Testis (tissue), 3 donors: ENCODE data around the gene FGF21. TPM values are rescaled to one million over a fixed set of nuclear protein-coding genes. Genes with fewer than 3 reads are reported as not detected.
A peak's percentile ranks its signal among the peaks of the same experiment; 100 is the strongest.

ENCODE experiments used
- DNase-seq: peaks from one replicate; pipeline ENCODE4 v3.0.0-alpha.2; 2019
- H3K27ac ChIP-seq, 2 donors: fragments of 200-600 bp; sonication (generic); one replicate each; pipeline ENCODE4 v1.5.1; 2019
- H3K27me3 ChIP-seq: fragments of 200-600 bp; sonication (generic); one replicate; pipeline ENCODE4 v1.5.1; 2019
- H3K36me3 ChIP-seq: fragments of 200-600 bp; sonication (generic); one replicate; pipeline ENCODE4 v1.5.1; 2017; ENCODE audit warnings: low read depth; ENCODE audit errors: missing control alignments
- H3K4me1 ChIP-seq: fragments of 200-600 bp; sonication (generic); one replicate; pipeline ENCODE4 v1.5.1; 2019
- H3K4me3 ChIP-seq, 2 donors: fragments of 200-600 bp; sonication (generic); one replicate each; pipeline ENCODE4 v1.5.1; 2017 to 2019
- H3K9me3 ChIP-seq: fragments of 200-600 bp; sonication (generic); one replicate; pipeline ENCODE4 v1.5.1; 2017
- POLR2A ChIP-seq: fragments of 450-650 bp; IDR thresholded peaks from one replicate; pipeline ENCODE4 v1.6.1; 2017; ENCODE audit warnings: antibody characterized with exemption, mild to moderate bottlenecking, moderate library complexity
- WGBS, 2 donors: methylation state at CpG; one replicate each; pipeline ENCODE4 v1.1.5; 2018; 5-methylcytosine and 5-hydroxymethylcytosine counted together
- intact Hi-C: fragments of 100-400 bp; cut with DNase I; formaldehyde crosslinking; loops from one replicate; pipeline ENCODE4 v1.15.1; 2023; ENCODE audit warnings: low total_unique reads
- polyA plus RNA-seq: library from polyadenylated mRNA; stranded (reverse); fragments of 350-450 nt; fragmentation: Illumina TruSeq; extraction: RNeasy Lipid Tissue Mini Kit (QIAGEN cat#74804); gene quantifications from one replicate; pipeline ENCODE4 v1.2.3, GENCODE V29; 2014; ENCODE audit warnings: low read depth, low replicate concordance; ENCODE audit not compliant: insufficient read depth
- total RNA-seq, 2 donors: library from RNA; depleted of rRNA; stranded (reverse); fragments of >200 nt; gene quantifications; one replicate each; pipeline ENCODE4 v1.2.3, GENCODE V29; 2016
- TF ChIP-seq, protein P1 (sequence below), 3 experiments: fragments of 450-650 bp in 2 of 3; fragments of 200-600 bp in 1 of 3; sonication (generic) in 1 of 3; IDR thresholded peaks; one replicate each; pipeline ENCODE4 v1.5.1; 2016 to 2019; ENCODE audit warnings: antibody characterized with exemption in 3 of 3, mild to moderate bottlenecking in 2 of 3, moderate library complexity in 1 of 3

Gene FGF21
- total and polyA plus RNA-seq, 3 donors from 2014 or later, result not detected

DNA sequence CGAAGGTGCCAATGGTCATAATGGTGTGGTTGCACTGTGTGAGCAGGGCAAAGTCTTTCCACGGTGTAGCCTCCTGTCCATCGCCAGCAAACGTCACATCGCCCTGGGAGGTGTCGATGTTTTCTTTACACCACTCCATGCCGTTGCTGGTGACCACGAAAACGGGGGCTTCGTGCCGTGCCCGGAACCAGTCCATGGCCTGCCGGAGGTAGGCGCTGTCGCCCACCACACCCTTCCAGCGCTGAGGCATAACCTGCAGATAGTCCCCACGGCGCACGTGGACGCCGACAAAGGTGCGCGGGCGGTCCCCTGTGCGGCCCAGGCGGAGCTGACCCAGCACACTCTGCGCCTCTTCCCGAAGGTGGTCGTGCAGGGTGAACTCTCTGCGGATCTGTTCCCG lies 5.0 kb upstream of the FGF21 start:
- intact Hi-C loops, result no loop called here
- no peak for TF ChIP-seq POLR2A
- TF ChIP-seq, protein P1, sequence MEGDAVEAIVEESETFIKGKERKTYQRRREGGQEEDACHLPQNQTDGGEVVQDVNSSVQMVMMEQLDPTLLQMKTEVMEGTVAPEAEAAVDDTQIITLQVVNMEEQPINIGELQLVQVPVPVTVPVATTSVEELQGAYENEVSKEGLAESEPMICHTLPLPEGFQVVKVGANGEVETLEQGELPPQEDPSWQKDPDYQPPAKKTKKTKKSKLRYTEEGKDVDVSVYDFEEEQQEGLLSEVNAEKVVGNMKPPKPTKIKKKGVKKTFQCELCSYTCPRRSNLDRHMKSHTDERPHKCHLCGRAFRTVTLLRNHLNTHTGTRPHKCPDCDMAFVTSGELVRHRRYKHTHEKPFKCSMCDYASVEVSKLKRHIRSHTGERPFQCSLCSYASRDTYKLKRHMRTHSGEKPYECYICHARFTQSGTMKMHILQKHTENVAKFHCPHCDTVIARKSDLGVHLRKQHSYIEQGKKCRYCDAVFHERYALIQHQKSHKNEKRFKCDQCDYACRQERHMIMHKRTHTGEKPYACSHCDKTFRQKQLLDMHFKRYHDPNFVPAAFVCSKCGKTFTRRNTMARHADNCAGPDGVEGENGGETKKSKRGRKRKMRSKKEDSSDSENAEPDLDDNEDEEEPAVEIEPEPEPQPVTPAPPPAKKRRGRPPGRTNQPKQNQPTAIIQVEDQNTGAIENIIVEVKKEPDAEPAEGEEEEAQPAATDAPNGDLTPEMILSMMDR (IDR thresholded peaks at IDR 0.05), result no peak
- 64 to 89% methylated on average over 24 to 31 of the region's 31 CpGs for WGBS, 2 donors

DNA sequence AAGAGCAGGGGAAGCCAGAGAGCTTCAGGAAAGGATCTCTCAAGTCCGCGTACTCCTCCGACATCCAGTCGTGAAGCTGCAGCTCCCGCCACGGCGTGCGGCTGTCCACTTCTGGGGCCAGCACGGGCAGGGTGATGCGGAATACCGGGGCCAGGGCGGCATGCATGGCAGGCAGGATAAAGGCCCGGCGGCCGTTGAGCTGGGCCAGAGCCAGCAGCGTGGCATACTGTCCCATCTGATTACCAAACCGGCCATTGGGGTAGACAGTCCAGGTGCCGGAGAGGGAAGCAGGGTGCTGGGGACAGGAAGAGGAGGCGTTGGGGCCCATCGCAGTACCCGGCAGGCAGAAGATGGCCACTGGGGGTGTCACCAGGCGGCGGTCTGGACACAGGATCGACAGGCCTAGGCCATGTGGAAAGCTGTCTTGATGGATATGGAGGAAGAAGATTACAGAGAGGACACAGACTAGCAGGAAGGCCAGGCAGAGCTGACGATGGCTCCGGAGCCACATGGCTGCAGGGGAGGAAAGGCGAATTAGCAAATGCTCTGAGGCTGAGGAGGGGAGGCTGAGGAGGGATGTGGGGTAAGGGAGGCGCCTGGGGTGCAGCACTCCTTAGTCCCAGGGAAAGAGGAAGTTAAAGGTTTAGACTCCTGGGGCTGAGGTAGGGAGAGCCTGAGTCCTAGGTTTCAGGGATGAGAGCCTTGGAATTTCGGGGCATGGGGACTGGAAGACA lies 4.4 kb upstream of the FGF21 start:
- no peak for DNase-seq
- no peak for TF ChIP-seq POLR2A
- Histone ChIP-seq H3K4me1 (peaks cover 27% of the 10 kb centered on the region), H3K4me3 (no peak overlapping the region), H3K9me3 (no peaks in the 10 kb centered on the region), H3K36me3 (no peaks in the 10 kb centered on the region), H3K27ac (no peak overlapping the region), H3K27me3 (no peaks in the 10 kb centered on the region)
- intact Hi-C loops, result no loop called here
- WGBS, 2 donors, result 78 to 81% methylated on average over 29 of the region's 29 CpGs

More for the DNA sequence above, 5.0 kb upstream of the FGF21 start:
- Histone ChIP-seq H3K36me3 (no peaks in the 10 kb centered on the region), H3K4me3 (no peak overlapping the region), H3K27me3 (no peaks in the 10 kb centered on the region), H3K27ac (no peak overlapping the region), H3K4me1 (peaks cover 27% of the 10 kb centered on the region), H3K9me3 (no peaks in the 10 kb centered on the region)
- DNase-seq, result no peak

DNA sequence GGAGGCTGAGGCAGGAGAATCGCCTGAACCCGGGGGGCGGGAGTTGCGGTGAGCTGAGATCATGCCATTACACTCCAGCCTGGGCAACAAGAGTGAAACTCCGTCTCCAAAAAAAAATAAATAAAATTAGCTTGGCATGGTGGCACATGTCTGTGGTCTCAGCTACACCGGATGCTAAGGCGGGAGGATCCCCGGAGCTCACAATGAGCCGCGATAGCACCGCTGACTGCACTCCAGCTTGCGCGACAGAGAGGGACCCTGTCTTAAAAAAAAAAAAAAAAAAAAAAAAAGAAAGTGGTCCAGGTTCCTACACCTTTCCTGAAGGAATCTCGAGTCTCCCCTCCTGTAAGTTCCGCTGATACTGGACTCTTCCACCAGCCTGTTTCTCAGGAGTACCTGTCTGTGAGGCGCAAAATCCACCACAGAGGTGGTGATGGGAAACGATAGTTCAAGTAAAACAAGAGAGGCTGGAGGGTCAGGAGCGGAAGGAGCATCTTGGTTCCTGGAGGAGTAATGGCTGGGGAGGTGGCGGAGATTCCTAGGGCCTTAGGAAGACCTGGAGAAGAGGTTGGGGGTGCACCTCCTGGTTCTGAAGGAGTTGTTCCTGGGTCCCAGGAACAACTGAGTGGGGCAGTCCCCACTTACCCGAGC lies 3.4 kb upstream of the FGF21 start:
- intact Hi-C loops, result no loop called here
- Histone ChIP-seq H3K9me3 (no peaks in the 10 kb centered on the region), H3K27ac (peak overlapping the region in 1 of 2 donors; percentile 71), H3K36me3 (no peaks in the 10 kb centered on the region), H3K4me1 (peaks cover 27% of the 10 kb centered on the region), H3K27me3 (no peaks in the 10 kb centered on the region), H3K4me3 (peak overlapping the region; percentile 17 to 54)
- WGBS, 2 donors, result 15 to 29% methylated on average over 20 of the region's 20 CpGs
- no peak for TF ChIP-seq POLR2A
- TF ChIP-seq, protein P1 (IDR thresholded peaks at IDR 0.05), result no peak
- no peak for DNase-seq

DNA sequence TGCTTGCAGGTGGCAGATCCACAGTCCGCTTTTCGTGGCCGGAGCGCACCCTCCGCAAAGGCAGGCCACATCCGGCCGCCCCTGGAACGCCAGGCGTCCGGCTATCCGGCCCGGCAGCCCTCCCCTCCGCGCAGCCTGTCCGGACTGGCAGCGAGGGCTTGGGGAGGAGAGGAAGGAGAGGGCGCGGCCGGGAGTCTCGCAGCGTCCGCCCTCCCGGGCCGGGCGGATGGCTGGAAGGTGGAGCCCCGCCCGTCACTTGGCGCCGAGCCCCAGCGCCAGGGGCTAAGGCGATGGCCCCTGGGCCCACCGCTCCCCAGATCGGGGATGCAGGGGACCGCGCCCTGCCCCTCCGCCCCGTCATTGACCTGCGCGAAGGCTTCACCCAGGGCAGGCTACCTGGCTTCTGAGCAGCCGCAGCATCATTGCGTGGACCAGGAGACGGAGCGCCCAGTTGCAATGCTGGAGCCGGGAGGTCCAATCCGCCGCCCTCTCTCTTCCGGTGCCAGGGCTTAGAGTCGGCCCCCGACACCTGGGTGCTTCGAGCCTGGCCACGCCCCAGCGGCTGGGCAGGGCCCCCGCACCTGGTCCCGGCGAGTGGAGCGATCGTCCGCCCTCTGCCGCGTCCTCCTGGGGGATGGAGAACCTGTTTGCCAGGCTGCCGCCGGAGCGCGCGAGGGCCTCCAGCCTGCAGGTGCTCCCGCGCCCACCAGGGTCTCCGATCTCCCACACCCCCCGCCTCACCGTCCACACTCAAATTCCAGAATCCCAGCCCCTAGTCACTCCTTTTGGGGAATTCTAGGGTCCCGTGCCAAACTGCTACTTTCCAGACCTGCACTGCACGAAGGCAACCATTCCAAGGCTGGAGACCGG lies 2.6 kb upstream of the FGF21 start, which contains the start of gene FUT1:
Gene FUT1 (minus strand): TSS at position 146 of the 870 bp plus-strand sequence. CDS start 1,360 bp downstream, outside the sequence.
- no peaks in the 10 kb centered on the region for H3K9me3 ChIP-seq
- 7 to 45% methylated on average over 2 to 46 of the region's 73 CpGs for WGBS, 2 donors
- H3K27me3 ChIP-seq, result no peaks in the 10 kb centered on the region
- intact Hi-C loops, result no loop called here
- peak within 1 kb of the TSS; percentile 17 to 54 for H3K4me3 ChIP-seq
- DNase-seq, result peak; percentile 64
- peaks cover 23% of the 10 kb centered on the region for H3K4me1 ChIP-seq
- TF ChIP-seq, protein P1 (IDR thresholded peaks at IDR 0.05), result no peak
- no peak for TF ChIP-seq POLR2A
- no peaks in the 10 kb centered on the region for H3K36me3 ChIP-seq
- H3K27ac ChIP-seq, result peak within 1 kb of the TSS in 1 of 2 donors; percentile 71

DNA sequence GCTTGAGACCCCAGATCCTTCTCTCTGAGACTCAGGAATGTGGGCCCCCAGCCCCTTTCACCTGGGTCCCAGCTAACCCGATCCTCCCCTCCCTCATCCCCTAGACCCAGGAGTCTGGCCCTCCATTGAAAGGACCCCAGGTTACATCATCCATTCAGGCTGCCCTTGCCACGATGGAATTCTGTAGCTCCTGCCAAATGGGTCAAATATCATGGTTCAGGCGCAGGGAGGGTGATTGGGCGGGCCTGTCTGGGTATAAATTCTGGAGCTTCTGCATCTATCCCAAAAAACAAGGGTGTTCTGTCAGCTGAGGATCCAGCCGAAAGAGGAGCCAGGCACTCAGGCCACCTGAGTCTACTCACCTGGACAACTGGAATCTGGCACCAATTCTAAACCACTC lies 463 bp downstream of the FGF21 start:
- no peak for DNase-seq
- TF ChIP-seq, protein P1 (IDR thresholded peaks at IDR 0.05), result no peak
- no peak for TF ChIP-seq POLR2A
- Histone ChIP-seq H3K9me3 (no peaks in the 10 kb centered on the region), H3K36me3 (no peaks in the 10 kb centered on the region), H3K27me3 (no peaks in the 10 kb centered on the region), H3K27ac (no peak overlapping the region), H3K4me1 (peaks cover 19% of the 10 kb centered on the region), H3K4me3 (no peak overlapping the region)
- intact Hi-C loops, result no loop called here
- 73 to 88% methylated on average over 5 of the region's 5 CpGs for WGBS, 2 donors
